Activated naive CD4-positive, alpha-beta T cell treated with anti-CD3 and anti-CD28 coated beads for 36 hours (primary cell): ENCODE measurements around the gene DUS2. TPM values are rescaled to one million over a fixed set of nuclear protein-coding genes. Genes with fewer than 3 reads are reported as not detected.
"Not testable (repeated sequence)": the region's sequence is repeated elsewhere in the genome, so short reads cannot be mapped to it uniquely, and the experiment has no call there.

Experiments
- CTCF ChIA-PET: fragments of 350-600 bp; sonication (Branson Sonifier 250); formaldehyde crosslinking; loops from one replicate; lab custom pipeline; 2021; ENCODE audit warnings: antibody characterized with exemption; lab: Charles Lee
- DNase-seq: peaks from one replicate; pipeline ENCODE4 v3.0.0-alpha.2; 2020
- H3K27ac Mint-ChIP-seq: one replicate; pipeline ENCODE4 v1.8.0; 2021; ENCODE audit warnings: mild to moderate bottlenecking, mixed read lengths
- H3K27me3 Mint-ChIP-seq: one replicate; pipeline ENCODE4 v1.8.0; 2021; ENCODE audit warnings: low read depth, mixed read lengths
- H3K36me3 Mint-ChIP-seq: one replicate; pipeline ENCODE4 v1.8.0; 2021; ENCODE audit warnings: low read depth, mixed read lengths
- H3K4me1 Mint-ChIP-seq: one replicate; pipeline ENCODE4 v1.8.0; 2021; ENCODE audit warnings: low read depth, mixed read lengths
- H3K4me3 Mint-ChIP-seq: one replicate; pipeline ENCODE4 v1.8.0; 2021; ENCODE audit warnings: mild to moderate bottlenecking, moderate library complexity, mixed read lengths
- H3K9me3 Mint-ChIP-seq: one replicate; pipeline ENCODE4 v1.8.0; 2021; ENCODE audit warnings: mixed read lengths
- intact Hi-C: fragments of 100-400 bp; cut with micrococcal nuclease; formaldehyde crosslinking; loops from one replicate; pipeline ENCODE4 v1.15.1; 2023
- total RNA-seq, 2 experiments: library from RNA; stranded (reverse); gene quantifications; one replicate each; pipeline ENCODE4 v1.2.3, GENCODE V29; 2021

DUS2 gene
- total RNA-seq, 2 experiments from 2014 or later, result 22.9 to 25.2 TPM

GRCh38 chr16:68118954-68119353 is 95.9 kb downstream of the DUS2 start:
- H3K4me3 Mint-ChIP-seq, H3K27me3 Mint-ChIP-seq, H3K36me3 Mint-ChIP-seq, intact Hi-C loops, H3K9me3 Mint-ChIP-seq, DNase-seq: not testable (repeated sequence)
- CTCF ChIA-PET, result interaction anchor here (0.8 to 2.9 kb wide), 4 partner anchors 11 to 173 kb away, joined by 3 to 14 read pairs (median 3); no protein-coding TSS in a partner anchor
- H3K4me1 Mint-ChIP-seq, result peaks cover 77% of the 10 kb centered on the region
- peak overlapping the region; percentile 39 for H3K27ac Mint-ChIP-seq

GRCh38 chr16:68120496-68120895 is 97.4 kb downstream of the DUS2 start:
- DNase-seq, intact Hi-C loops, H3K4me3 Mint-ChIP-seq, H3K27me3 Mint-ChIP-seq, H3K36me3 Mint-ChIP-seq, H3K9me3 Mint-ChIP-seq, H3K27ac Mint-ChIP-seq: not testable (repeated sequence)
- CTCF ChIA-PET, result interaction anchor here (0.6 to 2.0 kb wide), 2 partner anchors 27 to 33 kb away, joined by 3 to 7 read pairs; no protein-coding TSS in a partner anchor
- peaks cover 68% of the 10 kb centered on the region for H3K4me1 Mint-ChIP-seq

- H3K4me3 Mint-ChIP-seq, result no peak overlapping the region
- no peak for DNase-seq
- no peaks in the 10 kb centered on the region for H3K9me3 Mint-ChIP-seq
- intact Hi-C loops, result no loop called here
- H3K4me1 Mint-ChIP-seq, result peaks cover 56% of the 10 kb centered on the region
- CTCF ChIA-PET, result no interaction called here
- H3K27me3 Mint-ChIP-seq, result no peaks in the 10 kb centered on the region
- H3K36me3 Mint-ChIP-seq, result peaks cover 5% of the 10 kb centered on the region
- H3K27ac Mint-ChIP-seq, result no peak overlapping the region
Measured at GRCh38 chr16:68126395-68126794, 103.3 kb downstream of the DUS2 start.

- H3K36me3 Mint-ChIP-seq, result peaks cover 3% of the 10 kb centered on the region
- no peak for DNase-seq
- H3K27me3 Mint-ChIP-seq, result no peaks in the 10 kb centered on the region
- H3K4me3 Mint-ChIP-seq, result no peak overlapping the region
- intact Hi-C loops, result no loop called here
- no peak overlapping the region for H3K27ac Mint-ChIP-seq
- H3K4me1 Mint-ChIP-seq, result peaks cover 60% of the 10 kb centered on the region
- no peaks in the 10 kb centered on the region for H3K9me3 Mint-ChIP-seq
- CTCF ChIA-PET, result interaction anchor here (0.9 to 3.6 kb wide), 2 partner anchors 10 to 35 kb away, joined by 3 to 14 read pairs; no protein-coding TSS in a partner anchor
Measured at GRCh38 chr16:68128577-68129305, 105.7 kb downstream of the DUS2 start.

Other genes starting within 250 kb of the DUS2 start
- gene RANBP10, start 216.7 kb upstream of the DUS2 start, total RNA-seq, result 10 to 100 TPM; 12.4 to 16.1 TPM
- gene TSNAXIP1, start 216.4 kb upstream of the DUS2 start, total RNA-seq, result under 1 TPM; 0.35 to 0.50 TPM
- 10 to 100 TPM; 19.9 to 20.6 TPM for gene THAP11, start 181.0 kb upstream of the DUS2 start, total RNA-seq
- gene NUTF2, start 176.4 kb upstream of the DUS2 start, total RNA-seq, result 100 to 1,000 TPM; 165 to 171 TPM
- 10 to 100 TPM; 43.7 to 45.8 TPM for gene CENPT, start 175.6 kb upstream of the DUS2 start, total RNA-seq
- 10 to 100 TPM; 72.2 to 78.7 TPM for gene EDC4, start 150.2 kb upstream of the DUS2 start, total RNA-seq
- not detected for gene NRN1L, start 138.4 kb upstream of the DUS2 start, total RNA-seq
- 1 to 10 TPM; 7.1 to 8.0 TPM for gene PSKH1, start 130.0 kb upstream of the DUS2 start, total RNA-seq
- gene CTRL, start 91.4 kb upstream of the DUS2 start, total RNA-seq, result 1 to 10 TPM; 1.5 to 1.8 TPM
- 100 to 1,000 TPM; 138 to 147 TPM for gene PSMB10, start 86.4 kb upstream of the DUS2 start, total RNA-seq
- gene LCAT, start 79.2 kb upstream of the DUS2 start, total RNA-seq, result 10 to 100 TPM in 1 of 2 experiments, 1 to 10 TPM in 1; 9.1 to 10.0 TPM
- 10 to 100 TPM; 24.3 to 28.9 TPM for gene SLC12A4, start 54.6 kb upstream of the DUS2 start, total RNA-seq
- gene DPEP3, start 42.8 kb upstream of the DUS2 start, total RNA-seq, result under 1 TPM in 1 of 2 experiments, not detected in 1; 0.19 TPM
- 1 to 10 TPM; 3.1 to 3.8 TPM for gene DPEP2, start 23.8 kb upstream of the DUS2 start, total RNA-seq
- gene DPEP2NB, start 7.4 kb upstream of the DUS2 start, total RNA-seq, result not detected
- 1 to 10 TPM; 9.4 to 9.7 TPM for gene DDX28, start 52 bp upstream of the DUS2 start, total RNA-seq
- 10 to 100 TPM; 49.1 to 50.3 TPM for gene NFATC3, start 62.1 kb downstream of the DUS2 start, total RNA-seq
- gene ESRP2, start 212.8 kb downstream of the DUS2 start, total RNA-seq, result under 1 TPM; 0.21 to 0.35 TPM
- 1 to 10 TPM; 4.2 to 5.4 TPM for gene PLA2G15, start 222.1 kb downstream of the DUS2 start, total RNA-seq
- gene SLC7A6, start 241.2 kb downstream of the DUS2 start, total RNA-seq, result 10 to 100 TPM; 79.4 to 83.4 TPM